GM12801 (cell line): ENCODE data around the gene COL4A6.

Experiments
- CTCF ChIP-seq: IDR thresholded peaks from one replicate; pipeline ENCODE4 v1.5.1; 2011; ENCODE audit warnings: control low read depth; ENCODE audit not compliant: insufficient read length; ENCODE audit errors: extremely low read depth

The COL4A6 gene

GRCh38 chrX:108347800-108348199 is 90.4 kb downstream of the COL4A6 start:
- no peak for TF ChIP-seq CTCF

DNA sequence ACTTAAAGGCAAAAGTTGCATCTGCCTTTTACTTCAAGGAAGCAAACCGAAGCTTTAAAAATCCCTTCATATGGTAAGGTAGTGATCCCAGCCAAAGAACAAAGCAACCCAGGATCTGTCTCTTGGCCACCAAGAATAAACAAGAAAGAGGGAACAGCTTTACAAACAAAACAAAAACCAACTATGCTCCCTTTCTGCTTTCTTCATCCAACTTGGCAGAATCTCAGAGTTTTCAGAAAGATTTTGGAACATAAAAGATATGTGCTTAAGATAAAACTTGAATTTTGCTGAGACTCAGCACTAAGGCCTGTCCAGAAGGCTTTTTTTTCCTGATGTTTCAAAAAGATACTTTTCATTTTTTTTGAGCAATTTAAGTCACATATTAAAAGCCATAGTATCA is 94.0 kb downstream of the COL4A6 start:
- no peak for TF ChIP-seq CTCF

DNA sequence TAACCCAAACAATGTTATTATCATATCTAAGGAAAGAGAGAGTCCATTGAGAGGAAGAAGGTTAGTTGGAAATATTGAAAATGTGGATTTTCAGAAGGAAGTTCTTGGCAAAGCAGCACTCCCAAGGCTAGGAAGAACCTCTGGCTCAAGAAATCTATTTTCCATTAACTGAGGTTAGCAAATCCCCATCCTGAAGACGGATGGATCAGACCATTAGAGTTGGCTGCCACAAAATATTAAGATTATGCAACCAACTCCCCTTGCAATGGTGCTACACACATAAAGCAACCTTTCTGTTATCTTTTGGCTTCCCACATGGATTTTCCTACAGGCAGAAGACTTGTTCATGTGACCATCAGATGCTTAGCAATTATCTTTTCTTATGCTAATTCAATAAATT is 96.3 kb downstream of the COL4A6 start:
- no peak for TF ChIP-seq CTCF

GRCh38 chrX:108332281-108332680 is 105.9 kb downstream of the COL4A6 start:
- no peak for TF ChIP-seq CTCF

DNA sequence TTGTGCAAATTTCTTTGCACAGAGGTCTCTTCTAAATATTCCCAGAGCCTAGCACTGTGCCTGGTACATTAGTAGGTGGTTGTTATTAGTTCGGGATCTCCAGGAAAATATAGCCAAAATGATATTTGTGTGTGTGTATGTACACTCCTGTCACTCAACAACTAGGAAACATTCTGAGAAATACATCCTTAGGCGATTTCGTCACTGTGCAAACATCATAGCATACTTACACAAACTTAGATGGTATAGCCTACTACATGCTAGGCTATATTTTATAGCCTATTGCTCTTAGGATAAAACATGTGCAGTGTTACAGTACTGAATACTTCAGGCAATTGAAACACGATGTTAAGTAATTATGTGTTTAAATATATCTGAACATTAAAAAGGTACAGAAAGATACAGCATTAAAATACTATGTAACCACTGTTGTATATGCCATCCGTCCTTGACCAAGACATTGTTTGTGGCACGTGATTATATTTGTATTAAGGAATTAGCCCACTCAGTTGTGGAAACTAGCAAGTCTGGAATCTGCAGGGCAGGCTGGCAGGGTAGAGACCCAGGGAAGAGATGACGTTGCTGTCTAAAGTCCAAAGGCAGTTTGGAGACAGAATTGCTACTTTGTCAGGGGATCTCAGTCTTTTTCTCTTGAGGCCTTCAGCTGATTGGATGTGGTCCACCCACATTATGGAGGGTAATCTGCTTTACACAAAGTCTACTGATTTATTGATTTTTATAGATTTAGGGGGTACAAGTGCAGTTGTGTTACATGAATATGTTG is 106.9 kb downstream of the COL4A6 start:
- TF ChIP-seq CTCF = no peak

GRCh38 chrX:108323751-108324150 is 114.5 kb downstream of the COL4A6 start:
- TF ChIP-seq CTCF = no peak

DNA sequence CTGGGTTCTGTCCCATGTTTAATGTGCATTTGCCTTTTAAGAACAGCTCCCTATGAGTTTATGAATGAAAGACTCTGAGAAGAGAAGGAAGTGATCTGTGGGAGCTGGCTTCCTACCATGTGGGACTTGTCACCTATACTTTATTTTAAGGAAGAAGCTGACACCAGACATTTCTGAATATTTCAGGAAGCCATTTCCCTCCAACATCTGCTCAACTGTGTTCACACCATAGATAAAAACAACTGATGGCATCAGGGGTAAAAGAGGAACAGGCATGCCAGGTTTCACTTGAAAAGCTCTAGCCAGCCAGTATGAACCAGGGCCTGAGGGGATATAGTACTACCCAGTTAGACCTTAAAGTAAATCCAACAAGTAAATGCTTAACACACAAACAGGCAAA is 116.0 kb downstream of the COL4A6 start:
- no peak for TF ChIP-seq CTCF

- no peak for TF ChIP-seq CTCF
These were observed 121.8 kb downstream of the COL4A6 start for GRCh38 chrX:108316456-108316855.
